Peyer's patch (tissue), 4 donors: ENCODE measurements around the gene EEF2K. TPM values are rescaled to one million over a fixed set of nuclear protein-coding genes. Genes with fewer than 3 reads are reported as not detected.

Source experiments
- DNase-seq, 3 donors: peaks; one replicate each; pipeline ENCODE4 v3.0.0-alpha.2; 2017 to 2019
- H3K27ac ChIP-seq, 4 donors: fragments of 200-600 bp; sonication (generic); one replicate each; pipeline ENCODE4 v1.5.1; 2016 to 2019
- H3K27me3 ChIP-seq, 2 donors: fragments of 200-600 bp; sonication (generic); one replicate each; pipeline ENCODE4 v1.5.1; 2019
- H3K36me3 ChIP-seq, 3 donors: fragments of 200-600 bp; sonication (generic); one replicate each; pipeline ENCODE4 v1.5.1; 2016 to 2019
- H3K4me1 ChIP-seq, 4 donors: fragments of 200-600 bp; sonication (generic); one replicate each; pipeline ENCODE4 v1.5.1; 2016 to 2019
- H3K4me3 ChIP-seq, 4 donors: fragments of 200-600 bp; sonication (generic); 1 replicate in 3 of 4; 2 replicates in 1 of 4; pipeline ENCODE4 v1.5.1; 2016 to 2019; ENCODE audit warnings: mild to moderate bottlenecking in 1 of 4
- H3K9me3 ChIP-seq, 4 donors: fragments of 200-600 bp; sonication (generic); one replicate each; pipeline ENCODE4 v1.5.1; 2016 to 2019; ENCODE audit warnings: mild to moderate bottlenecking in 1 of 4
- POLR2A ChIP-seq, 2 donors: fragments of 450-650 bp; IDR thresholded peaks; one replicate each; pipeline ENCODE4 v1.5.1; 2017; ENCODE audit warnings: antibody characterized with exemption in 2 of 2, mild to moderate bottlenecking in 2 of 2, moderate library complexity in 2 of 2
- total RNA-seq, 4 donors: library from RNA; depleted of rRNA; stranded (reverse); fragments of >200 nt; gene quantifications; one replicate each; pipeline ENCODE4 v1.1.0, GENCODE V29; 2016
- TF ChIP-seq, protein P1 (sequence below), 6 experiments: fragments of 450-650 bp in 4 of 6; fragments of 200-600 bp in 2 of 6; sonication (generic) in 1 of 6; IDR thresholded peaks; one replicate each; pipeline ENCODE4 v1.5.1; 2017 to 2019; ENCODE audit warnings: antibody characterized with exemption in 6 of 6, mild to moderate bottlenecking in 3 of 6, moderate library complexity in 1 of 6

Gene EEF2K
- total RNA-seq, 4 donors from 2014 or later, result 26.9 to 46.4 (median 36.1) TPM

GRCh38 chr16:22314661-22315626 lies 108.9 kb downstream of the EEF2K start:
- Histone ChIP-seq H3K9me3 (no peaks in the 10 kb centered on the region), H3K4me3 (no peak overlapping the region), H3K4me1 (no peaks in the 10 kb centered on the region), H3K36me3 (peaks cover 0 to 93% (median 0%) of the 10 kb centered on the region in 3 donors), H3K27ac (no peak overlapping the region), H3K27me3 (no peaks in the 10 kb centered on the region)
- DNase-seq, result peak in 1 of 3 donors; percentile 42
- TF ChIP-seq, protein P1, sequence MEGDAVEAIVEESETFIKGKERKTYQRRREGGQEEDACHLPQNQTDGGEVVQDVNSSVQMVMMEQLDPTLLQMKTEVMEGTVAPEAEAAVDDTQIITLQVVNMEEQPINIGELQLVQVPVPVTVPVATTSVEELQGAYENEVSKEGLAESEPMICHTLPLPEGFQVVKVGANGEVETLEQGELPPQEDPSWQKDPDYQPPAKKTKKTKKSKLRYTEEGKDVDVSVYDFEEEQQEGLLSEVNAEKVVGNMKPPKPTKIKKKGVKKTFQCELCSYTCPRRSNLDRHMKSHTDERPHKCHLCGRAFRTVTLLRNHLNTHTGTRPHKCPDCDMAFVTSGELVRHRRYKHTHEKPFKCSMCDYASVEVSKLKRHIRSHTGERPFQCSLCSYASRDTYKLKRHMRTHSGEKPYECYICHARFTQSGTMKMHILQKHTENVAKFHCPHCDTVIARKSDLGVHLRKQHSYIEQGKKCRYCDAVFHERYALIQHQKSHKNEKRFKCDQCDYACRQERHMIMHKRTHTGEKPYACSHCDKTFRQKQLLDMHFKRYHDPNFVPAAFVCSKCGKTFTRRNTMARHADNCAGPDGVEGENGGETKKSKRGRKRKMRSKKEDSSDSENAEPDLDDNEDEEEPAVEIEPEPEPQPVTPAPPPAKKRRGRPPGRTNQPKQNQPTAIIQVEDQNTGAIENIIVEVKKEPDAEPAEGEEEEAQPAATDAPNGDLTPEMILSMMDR (IDR thresholded peaks at IDR 0.05), result no peak
- no peak for TF ChIP-seq POLR2A (IDR thresholded peaks at IDR 0.05)

- Histone ChIP-seq H3K36me3 (peaks cover 0 to 93% (median 0%) of the 10 kb centered on the region in 3 donors), H3K4me3 (no peak overlapping the region), H3K4me1 (no peaks in the 10 kb centered on the region), H3K27me3 (no peaks in the 10 kb centered on the region), H3K9me3 (no peaks in the 10 kb centered on the region), H3K27ac (no peak overlapping the region)
- DNase-seq, result peak in 1 of 3 donors; percentile 21
- no peak for TF ChIP-seq POLR2A (IDR thresholded peaks at IDR 0.05)
- TF ChIP-seq, protein P1 (IDR thresholded peaks at IDR 0.05), result no peak
Measured at GRCh38 chr16:22315979-22316378, 109.9 kb downstream of the EEF2K start.

DNA sequence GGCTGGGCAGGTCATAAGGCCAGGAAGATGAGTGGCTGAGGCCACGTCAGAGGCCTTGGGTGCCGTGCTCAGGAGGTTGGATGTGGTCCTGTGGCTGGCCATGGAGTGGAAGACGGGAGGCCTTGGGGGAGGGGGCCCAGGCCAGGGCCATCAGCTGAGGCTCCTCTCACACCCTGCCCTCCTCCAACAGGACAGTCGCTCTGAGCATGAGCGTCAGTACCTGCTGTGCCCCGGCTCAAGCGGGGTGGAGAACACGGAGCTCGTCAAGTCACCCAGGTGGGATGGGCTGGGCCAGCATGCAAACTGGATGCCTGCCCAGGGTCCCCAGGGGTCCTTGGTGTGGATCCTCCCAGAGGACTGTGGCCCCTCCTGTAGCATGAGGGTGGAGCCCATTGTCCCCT lies 110.3 kb downstream of the EEF2K start:
- Histone ChIP-seq H3K9me3 (no peaks in the 10 kb centered on the region), H3K4me1 (no peaks in the 10 kb centered on the region), H3K27ac (no peak overlapping the region), H3K4me3 (no peak overlapping the region), H3K27me3 (no peaks in the 10 kb centered on the region), H3K36me3 (peaks cover 0 to 91% (median 0%) of the 10 kb centered on the region in 3 donors)
- TF ChIP-seq, protein P1 (IDR thresholded peaks at IDR 0.05), result no peak
- TF ChIP-seq POLR2A (IDR thresholded peaks at IDR 0.05), result no peak
- DNase-seq, result peak in 1 of 3 donors; percentile 41

- Histone ChIP-seq H3K4me3 (no peak overlapping the region), H3K27me3 (no peaks in the 10 kb centered on the region), H3K9me3 (no peaks in the 10 kb centered on the region), H3K27ac (no peak overlapping the region), H3K4me1 (no peaks in the 10 kb centered on the region), H3K36me3 (peaks cover 0 to 91% (median 0%) of the 10 kb centered on the region in 3 donors)
- DNase-seq, result peak in 1 of 3 donors; percentile 42
- no peak for TF ChIP-seq POLR2A (IDR thresholded peaks at IDR 0.05)
Measured at GRCh38 chr16:22317001-22317530, 111.0 kb downstream of the EEF2K start.

DNA sequence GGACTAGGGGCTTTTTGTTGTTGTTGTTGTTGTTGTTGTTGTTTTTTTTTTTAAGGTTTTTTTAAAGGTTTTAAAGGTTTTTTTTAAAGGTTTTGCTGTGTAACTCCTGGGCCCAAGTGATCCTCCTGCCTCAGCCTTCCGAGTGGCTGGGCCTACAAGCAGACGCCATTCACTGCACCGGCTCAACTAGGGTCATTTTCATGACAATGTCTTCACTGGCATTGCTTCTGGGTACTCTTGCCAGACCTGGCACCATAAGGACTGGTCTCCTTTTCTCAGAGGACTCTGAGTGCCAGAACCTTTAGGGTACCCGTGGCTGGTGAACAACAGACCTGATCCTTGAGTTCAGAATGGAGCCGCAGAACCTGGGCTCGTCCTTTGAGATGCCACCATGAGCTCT lies 111.5 kb downstream of the EEF2K start:
- H3K36me3 ChIP-seq, result peaks cover 0 to 92% (median 0%) of the 10 kb centered on the region in 3 donors
- H3K27ac ChIP-seq, result no peak overlapping the region
- no peak overlapping the region for H3K4me3 ChIP-seq
- peak in 1 of 3 donors; percentile 17 for DNase-seq
- H3K9me3 ChIP-seq, result no peaks in the 10 kb centered on the region
- no peaks in the 10 kb centered on the region for H3K4me1 ChIP-seq
- H3K27me3 ChIP-seq, result no peaks in the 10 kb centered on the region
- TF ChIP-seq, protein P1 (IDR thresholded peaks at IDR 0.05), result no peak
- TF ChIP-seq POLR2A (IDR thresholded peaks at IDR 0.05), result no peak
